GM11168 (cell line): ENCODE data around the gene DPP10.
"Not testable (repeated sequence)": the region's sequence is repeated elsewhere in the genome, so short reads cannot be mapped to it uniquely, and the experiment has no call there.

Experiments used
- in situ Hi-C: fragments of 300-500 bp; cut with MboI; formaldehyde crosslinking; loops from one replicate; pipeline ENCODE4 v1.12.0; 2022; ENCODE audit warnings: low sequenced_read_pairs; ENCODE audit not compliant: unreplicated experiment

The DPP10 gene

DNA sequence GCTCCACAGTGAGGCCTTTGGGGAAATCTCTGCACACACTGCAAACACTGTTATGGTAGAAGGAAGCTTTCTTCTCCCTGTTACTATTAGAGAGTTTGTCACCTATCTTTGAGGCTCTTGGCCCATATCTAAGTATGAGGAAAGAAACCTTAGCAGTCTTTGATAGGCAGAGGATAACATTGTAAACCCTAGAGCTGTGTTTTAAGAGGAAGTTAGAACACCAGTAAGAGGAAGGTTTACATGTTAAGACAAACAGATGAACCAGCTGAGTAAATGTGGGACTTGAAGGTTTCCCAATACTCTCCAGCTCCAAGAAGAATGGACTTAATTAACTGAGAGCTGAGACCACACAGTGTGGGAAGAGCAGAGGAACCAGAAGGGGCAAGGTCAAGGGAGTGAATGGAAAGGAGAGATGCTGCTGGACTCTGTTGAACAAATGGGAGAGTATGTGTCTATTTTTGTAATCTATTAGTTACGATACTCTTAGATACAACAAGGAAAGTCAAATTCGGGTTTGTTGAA, 257.0 kb downstream of the DPP10 start:
- in situ Hi-C loops, result no loop called here

DNA sequence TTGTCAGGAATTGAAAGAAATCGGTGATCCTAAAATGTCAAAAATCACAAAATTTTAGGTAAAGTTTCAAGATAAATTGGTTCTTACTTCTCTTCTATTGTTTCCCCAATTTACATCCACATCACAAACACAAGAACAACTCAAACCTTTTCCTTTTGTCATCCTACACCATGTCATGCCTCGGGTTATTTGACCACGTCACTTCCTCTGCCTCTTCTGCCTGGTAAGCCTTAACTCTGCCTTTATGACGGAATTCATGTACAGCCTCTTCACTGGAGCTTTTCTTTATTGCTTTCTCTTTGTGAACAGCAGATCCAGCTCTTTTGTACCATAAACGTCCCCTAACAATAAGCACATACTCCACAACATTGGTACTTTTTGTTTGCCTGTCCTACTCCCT, 258.0 kb downstream of the DPP10 start:
- in situ Hi-C loops, result no loop called here

DNA sequence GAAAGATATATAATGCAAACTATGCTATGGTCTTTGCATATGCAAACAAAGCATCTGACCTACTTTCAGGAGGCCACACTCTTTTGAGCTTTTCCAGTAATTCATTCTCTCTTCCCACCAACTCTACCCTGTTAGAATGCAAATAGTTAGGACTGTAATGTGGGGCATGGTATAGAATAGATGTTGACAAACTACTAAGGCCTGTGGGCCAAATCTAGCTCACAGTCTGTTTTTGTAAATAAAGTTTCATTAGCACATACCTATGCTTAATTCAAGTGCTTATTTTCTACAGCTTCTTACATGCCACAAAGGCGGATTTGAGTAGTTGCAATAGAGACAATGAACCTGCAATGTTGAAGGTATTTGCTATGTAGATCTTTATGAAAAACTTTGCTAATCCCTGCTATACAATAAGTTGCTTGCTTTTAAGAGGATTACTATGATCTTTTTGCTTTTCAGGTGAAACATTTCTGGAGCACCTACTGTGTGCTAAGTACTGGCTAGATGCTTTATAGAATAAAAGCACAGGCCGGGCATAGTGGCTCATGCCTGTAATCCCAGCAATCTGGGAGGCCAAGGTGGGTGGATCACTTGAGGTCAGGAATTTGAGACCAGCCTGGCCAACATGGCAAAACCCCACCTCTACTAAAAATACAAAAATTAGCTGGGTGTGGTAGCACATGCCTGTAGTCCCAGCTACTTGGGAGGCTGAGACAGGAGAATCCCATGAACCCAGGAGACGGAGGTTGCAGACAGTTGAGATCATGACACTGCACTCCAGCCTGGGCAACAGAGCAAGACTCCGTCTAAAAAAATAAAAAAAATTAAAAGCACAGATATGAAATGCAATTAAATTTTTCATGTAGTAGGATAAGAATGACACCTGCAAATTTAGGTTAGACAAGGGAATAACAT, 267.8 kb downstream of the DPP10 start:
- in situ Hi-C loops, result no loop called here

DNA sequence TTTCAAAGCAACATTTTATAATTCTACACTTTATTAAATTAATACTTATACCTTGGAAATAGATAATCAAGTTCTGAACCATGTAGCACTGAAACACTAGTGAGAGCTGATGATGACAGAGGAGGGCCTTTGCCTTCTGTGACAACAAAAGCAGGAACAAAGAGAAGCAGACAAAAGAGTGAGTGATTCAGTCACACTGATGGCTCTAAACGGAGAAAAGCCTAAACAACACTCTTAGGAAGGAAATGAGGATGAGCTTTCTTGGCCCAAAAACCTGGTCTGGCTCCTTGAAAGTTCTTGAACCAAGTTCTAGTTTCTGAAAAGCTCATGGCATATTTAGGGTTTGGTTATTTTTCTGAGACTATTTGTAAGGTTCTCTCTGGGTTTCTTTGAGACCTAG, 271.9 kb downstream of the DPP10 start:
- in situ Hi-C loops, result no loop called here

DNA sequence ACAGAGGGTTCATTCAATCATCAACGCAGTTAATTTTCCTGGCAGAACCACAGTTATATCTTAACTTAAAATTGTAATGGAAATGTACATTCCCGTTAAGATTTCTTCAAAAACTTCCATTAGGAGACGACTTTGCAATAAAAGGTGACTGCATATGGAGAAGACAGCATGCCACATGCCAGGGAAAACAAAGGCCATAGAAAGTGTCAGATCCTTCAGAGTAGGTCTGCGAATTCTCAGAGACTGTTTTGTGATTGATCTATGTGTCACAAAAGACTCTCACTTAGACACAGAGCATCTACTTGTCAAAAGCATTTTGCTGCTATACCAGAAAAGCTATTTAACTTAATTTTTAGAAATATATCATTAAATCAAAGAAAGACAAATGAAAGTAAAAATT, 274.6 kb downstream of the DPP10 start:
- in situ Hi-C loops, result no loop called here

DNA sequence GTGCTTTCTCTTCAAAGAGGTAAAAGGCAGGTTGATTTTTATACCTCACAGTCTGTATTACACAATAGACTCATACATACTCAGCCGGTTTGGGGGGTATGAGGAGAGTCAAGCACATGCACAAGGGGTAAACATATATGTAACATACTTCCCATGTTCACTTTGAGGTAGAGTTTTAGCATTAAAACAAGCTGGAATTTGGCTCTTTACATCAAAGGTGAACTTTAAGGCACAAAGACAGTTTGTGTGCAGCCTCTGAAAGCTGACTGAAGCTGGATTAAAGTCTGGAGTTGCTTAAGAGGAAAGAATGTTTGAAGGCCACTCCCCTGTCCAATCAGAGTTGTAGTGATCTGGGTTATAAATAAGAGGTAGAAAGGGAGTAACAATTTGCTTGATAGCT, 282.0 kb downstream of the DPP10 start:
- in situ Hi-C loops, result no loop called here

DNA sequence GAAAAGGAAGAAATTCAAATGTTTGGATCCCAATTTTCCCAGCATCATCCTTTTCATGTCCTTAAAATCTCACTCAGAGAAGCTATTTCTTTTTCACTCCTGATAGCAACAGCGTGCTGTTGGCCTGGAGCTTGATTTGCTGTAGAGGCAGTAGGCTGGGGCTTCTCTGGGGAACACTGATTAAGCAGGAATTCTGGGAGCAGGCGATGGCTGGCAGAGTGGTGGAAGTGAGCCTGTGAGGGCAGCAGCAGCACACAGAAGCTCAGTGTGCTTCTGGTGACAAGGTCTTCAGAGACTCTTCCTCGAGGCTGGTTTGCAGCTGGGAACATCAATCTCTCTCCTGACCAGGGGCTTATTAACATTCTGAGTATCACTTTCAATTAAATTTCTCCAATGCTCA, 284.6 kb downstream of the DPP10 start:
- in situ Hi-C loops, result no loop called here

DNA sequence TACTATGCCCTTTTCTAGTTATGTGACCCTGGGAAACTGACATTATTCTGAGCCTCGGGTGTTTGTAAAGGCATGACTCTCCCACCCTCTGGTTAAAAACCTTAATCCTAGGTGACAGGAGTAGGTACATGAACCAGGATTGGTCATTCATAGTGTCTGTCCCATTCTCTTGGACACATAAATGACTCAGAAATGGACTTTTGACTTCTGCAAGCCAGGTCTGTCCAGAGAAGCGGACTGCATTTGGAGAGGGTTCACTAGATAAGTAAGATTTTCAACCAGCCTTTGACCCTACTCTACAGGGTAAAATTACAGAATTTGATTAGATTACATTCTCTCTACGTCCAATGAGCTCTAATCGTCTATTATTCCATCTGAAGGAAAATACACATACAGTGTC, 285.9 kb downstream of the DPP10 start:
- in situ Hi-C loops, result no loop called here

DNA sequence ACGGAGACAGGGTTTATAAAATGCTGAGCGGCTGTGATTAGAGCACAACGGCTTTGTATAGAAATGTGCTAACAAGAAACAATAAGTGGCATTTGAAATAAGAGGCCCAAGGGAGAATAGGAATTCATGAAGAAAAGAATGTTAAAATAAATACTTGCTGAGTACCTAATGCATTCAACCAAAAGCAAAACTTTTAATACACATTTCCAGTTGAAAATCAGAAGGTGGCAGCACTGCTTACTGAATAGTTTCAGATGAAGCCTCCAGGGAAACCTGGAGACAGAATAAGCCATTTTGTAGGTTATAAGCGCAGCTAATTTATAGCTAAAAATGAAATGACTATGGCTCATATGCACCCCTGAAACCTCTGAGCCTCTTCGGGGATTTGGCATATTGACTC, 286.6 kb downstream of the DPP10 start:
- in situ Hi-C loops, result no loop called here

DNA sequence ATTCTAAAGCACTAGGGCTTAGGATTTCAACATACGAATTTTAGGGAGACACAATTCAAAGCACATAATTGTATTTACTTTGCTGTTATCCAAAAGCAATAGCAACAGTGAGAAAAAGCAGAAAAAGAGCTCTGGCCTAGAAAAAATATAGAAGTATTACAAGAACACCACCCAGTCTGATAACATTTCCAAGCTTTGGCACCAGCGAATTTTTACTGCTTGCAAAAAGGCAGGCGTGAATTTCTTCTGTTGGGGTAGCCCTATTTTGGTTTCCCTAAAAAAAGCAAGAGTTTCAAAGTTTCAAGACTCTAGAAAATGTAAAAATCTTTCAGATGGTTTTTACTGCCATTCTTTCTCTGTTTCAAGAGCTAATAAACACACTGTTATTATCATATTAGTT, 292.7 kb downstream of the DPP10 start:
- in situ Hi-C loops, result no loop called here

DNA sequence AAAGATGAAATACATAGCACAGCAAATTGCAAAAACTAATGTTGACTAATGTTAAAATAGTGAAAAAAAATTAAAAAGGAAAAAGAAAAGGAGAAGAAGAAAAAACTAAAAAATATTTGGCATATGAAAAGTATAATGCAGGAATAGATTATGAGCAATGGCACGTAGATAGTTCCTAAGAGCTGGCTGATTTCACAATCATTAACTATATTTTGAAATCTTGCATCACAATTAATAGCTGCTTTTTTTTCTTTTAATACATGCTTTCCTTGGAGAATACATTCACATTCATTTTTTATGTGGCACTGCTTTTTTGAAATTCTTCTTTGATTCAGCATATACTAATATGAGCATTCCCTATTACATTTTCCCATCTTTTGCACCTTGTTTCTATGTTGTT, 299.8 kb downstream of the DPP10 start:
- in situ Hi-C loops, result no loop called here

DNA sequence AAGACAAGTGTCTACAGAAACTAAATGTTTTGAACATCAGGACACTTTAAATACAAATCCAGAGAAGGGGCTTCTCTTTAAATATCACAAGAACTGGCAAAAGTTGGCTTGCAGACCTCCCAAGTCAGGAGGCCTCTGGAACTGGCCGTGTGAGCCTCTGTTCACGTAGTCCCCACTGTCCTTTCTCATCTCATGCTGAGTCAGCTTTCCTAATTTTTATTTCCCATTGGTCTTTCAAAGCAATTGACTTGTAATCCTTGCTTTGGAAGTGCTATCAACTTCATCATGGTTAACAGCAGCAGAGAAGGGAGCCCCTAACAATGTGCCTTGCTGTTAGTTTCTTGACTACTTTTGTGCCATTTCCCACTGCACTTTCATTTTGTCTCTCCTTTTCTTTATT, 303.3 kb downstream of the DPP10 start:
- in situ Hi-C loops, result no loop called here

DNA sequence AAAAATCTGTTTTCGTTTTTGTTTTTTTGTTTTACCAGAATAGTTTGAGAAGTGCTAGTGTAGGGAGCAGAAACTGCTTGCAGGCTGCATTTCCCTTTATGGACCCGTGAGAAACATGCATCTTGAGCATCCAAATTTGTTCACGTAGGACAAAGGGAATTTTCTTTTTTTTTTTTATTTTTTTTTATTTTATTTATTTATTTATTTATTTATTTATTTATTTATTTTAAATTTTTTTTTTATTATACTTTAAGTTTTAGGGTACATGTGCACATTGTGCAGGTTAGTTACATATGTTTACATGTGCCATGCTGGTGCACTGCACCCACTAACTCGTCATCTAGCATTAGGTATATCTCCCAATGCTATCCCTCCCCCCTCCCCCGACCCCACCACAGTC, 305.7 kb downstream of the DPP10 start:
- in situ Hi-C loops, result not testable (repeated sequence)

DNA sequence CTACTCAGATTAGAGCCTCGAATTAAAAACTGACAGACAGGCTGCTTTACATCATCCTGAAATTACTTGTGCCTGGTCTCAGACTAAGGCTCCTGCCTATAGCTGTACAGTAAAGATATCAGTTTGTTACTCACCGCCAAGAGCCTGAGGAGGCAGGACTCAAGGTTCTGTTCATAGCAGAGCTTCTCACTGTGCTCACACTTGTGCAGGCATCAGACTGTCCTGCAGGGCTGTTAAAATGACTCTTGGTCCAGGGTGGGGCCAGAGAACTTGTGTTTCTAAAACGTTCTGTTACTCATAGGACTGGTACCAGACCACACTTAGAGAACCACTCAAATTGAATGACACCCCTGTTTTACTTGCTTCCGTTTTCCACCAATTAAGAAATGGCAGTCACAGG, 310.0 kb downstream of the DPP10 start:
- in situ Hi-C loops, result no loop called here

DNA sequence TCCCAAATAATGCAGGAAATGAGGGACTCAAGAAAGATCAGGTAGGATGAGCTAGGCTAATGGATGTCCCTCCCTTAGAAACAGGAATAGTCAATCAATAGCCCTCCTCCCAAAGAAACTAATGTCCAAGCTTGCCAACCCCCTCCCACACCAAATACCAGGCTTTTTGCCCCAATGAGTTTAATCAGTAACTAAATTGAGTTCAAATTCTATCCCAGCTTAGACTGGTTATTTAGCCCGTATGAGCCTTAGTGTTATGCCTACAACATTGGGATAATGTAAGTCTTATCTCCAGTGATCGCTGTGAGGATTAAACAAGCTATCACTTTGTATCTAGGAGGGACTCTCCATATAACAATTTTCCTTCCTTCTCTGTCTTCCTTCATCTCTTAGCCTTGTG, 310.7 kb downstream of the DPP10 start:
- in situ Hi-C loops, result no loop called here

DNA sequence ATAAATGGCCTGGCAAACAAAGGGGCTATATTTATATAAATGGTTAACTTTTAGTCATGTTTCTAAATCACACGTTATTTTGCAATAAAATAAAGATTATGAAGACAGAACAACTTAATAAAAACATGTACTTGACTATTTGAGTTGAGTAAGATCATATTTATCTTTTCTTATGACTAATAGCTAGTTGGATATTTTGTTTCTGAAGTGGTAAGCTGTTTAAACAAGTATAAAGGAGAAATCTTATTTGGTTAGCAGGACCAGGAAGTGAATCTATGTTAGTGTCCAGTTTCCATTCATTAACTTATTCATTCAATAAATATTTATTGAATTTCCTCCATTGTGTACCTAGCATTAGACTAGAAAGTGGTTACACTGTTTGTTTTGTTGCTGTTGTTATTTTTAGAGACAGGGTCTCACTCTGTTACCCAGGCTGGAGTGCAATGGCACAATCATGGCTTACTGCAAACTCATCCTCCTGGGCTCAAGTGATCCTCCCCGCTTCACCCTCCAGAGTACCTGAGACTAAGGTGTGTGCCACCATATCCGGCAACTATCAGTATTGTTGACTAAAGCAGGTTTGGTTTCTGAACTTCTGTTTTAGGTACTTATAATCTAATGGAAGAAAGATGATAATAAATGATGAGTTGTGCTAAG, 312.6 kb downstream of the DPP10 start:
- in situ Hi-C loops, result no loop called here

DNA sequence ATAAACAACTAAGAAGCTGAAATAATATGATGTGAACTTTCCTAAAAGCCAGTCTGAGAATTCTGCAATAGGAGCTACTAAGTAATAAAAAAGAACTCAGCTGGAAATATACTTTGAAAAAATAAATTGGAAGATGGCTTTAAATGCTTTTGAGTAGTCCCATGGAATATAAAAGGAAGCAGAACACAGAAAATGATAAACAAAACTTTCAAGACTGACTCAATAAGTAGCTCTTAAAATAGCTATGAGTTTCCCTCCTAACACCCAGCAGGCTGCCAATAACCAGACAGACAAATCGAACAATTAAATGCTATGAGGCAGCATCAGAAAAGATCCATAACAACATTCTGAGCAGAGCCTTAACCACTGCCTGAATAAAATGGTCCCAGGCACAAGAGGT, 319.9 kb downstream of the DPP10 start:
- in situ Hi-C loops, result no loop called here

DNA sequence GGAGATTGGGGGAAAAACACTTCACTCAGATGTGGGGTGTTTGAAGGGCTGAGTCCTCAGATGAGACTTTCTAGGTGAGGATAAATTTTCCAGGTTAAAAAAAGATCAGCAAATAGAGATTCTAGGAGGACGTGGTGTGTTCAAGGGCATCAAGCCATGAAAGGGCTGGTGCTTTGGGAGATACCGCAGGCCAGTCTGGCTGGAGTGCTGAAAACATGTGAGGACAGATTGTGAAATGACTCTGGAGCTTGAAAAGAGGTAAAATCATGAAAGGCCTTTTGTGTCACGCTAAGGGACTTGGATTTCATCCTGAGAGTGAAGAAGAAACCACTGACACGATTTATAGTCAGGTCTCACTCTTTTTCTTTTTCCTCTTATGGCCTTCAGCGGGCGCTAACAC, 320.5 kb downstream of the DPP10 start:
- in situ Hi-C loops, result no loop called here

DNA sequence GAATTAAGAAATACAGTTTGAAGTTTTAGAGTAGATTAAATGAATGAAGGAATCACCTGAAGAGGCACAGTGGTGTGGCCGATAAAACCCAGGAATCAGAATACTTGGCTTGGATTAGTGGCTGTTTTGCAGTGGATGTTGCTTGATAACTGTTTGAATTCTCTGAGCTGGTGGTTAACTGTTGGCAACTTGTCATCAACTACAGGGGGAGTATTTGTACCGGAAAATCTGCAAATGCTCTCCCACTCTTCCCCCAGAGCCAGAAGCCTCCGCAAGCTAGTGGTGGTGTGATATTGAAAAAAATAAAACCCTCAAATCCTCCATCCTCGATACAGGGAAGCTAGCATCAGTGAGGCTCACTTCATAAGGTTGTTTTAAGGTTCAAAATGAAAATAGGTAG, 326.7 kb downstream of the DPP10 start:
- in situ Hi-C loops, result no loop called here

DNA sequence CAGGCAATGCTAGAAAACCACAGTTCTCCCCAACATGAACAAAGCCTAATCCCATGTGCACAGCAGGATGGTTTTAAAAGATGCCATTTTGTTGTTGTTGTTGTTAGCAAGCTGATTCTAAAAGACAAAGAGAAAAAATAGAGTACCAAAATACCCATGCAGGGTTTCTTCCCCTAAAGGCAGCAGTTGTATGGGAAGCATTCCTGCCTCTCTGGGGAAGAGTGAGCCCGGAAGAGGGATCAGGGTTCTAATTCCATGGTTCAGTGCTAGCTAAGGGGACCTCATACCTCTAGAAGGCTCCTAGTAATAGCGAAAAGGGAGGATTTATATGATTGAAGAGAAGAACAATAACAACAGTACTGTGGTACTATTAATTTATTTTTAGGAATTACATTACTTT, 327.6 kb downstream of the DPP10 start:
- in situ Hi-C loops, result no loop called here

DNA sequence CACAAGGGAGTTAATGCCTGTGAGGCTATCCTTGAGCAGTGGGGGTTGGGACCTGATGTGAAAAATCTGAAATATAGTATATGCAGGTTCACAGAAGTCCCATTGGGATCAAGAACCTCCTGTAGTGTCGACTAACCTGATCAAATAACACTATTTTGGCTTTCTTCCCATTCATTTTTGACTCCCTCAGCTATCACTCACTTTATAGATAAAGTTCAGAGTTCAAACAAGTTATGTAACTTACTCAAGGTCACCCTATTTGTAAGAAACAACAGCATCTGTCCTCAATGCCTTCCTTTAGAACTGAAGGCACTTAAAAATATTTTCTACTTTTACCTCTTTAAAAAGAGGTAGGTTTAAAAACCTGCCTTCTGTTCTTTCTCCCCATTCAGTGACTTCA, 341.6 kb downstream of the DPP10 start:
- in situ Hi-C loops, result no loop called here
